ENCODE data around the gene ZNF385B.
A peak's percentile ranks its signal among the peaks of the same experiment; 100 is the strongest.

ZNF385B gene

GRCh38 chr2:179882851-179883806 is 21.7 kb upstream of the ZNF385B start:
- no peak overlapping the region for H3K4me3 ChIP-seq (replicated peaks; ENCODE audit: insufficient read depth, low read length)
- TF ChIP-seq CTCF (IDR thresholded peaks at IDR 0.05; ENCODE audit: insufficient read depth, low read length) (no peak), REST (IDR thresholded peaks at IDR 0.05; ENCODE audit: insufficient replicate concordance, low read depth) (no peak), SPI1 (IDR thresholded peaks at IDR 0.05; ENCODE audit: borderline replicate concordance, low read depth) (peak; percentile 61)
- no peak for DNase-seq (ENCODE audit: low read depth in 1 of 2, low spot score in 1 of 2)

GRCh38 chr2:179877601-179878364 is 16.4 kb upstream of the ZNF385B start:
- no peak for DNase-seq (ENCODE audit: low read depth in 1 of 2, low spot score in 1 of 2)
- Histone ChIP-seq H3K27me3 (ENCODE audit: insufficient read depth, poor library complexity, severe bottlenecking) (peaks cover 2% of the 10 kb centered on the region), H3K4me3 (replicated peaks; ENCODE audit: insufficient read depth, low read length) (no peak overlapping the region), H3K27ac (replicated peaks) (no peak overlapping the region)
- no peak for TF ChIP-seq REST (IDR thresholded peaks at IDR 0.05; ENCODE audit: insufficient replicate concordance, low read depth)
- TF ChIP-seq SPI1 (IDR thresholded peaks at IDR 0.05; ENCODE audit: borderline replicate concordance, low read depth): no peak

More at GRCh38 chr2:179882851-179883806, 21.7 kb upstream of the ZNF385B start:
- H3K27me3 ChIP-seq (ENCODE audit: insufficient read depth, poor library complexity, severe bottlenecking): no peaks in the 10 kb centered on the region
- no peak overlapping the region for H3K27ac ChIP-seq (replicated peaks)

- Histone ChIP-seq H3K27ac (replicated peaks) (no peak overlapping the region), H3K4me3 (replicated peaks; ENCODE audit: insufficient read depth, low read length) (no peak overlapping the region), H3K27me3 (ENCODE audit: insufficient read depth, poor library complexity, severe bottlenecking) (peaks cover 2% of the 10 kb centered on the region)
- no peak for DNase-seq (ENCODE audit: low read depth in 1 of 2, low spot score in 1 of 2)
- no peak for TF ChIP-seq CTCF (IDR thresholded peaks at IDR 0.05; ENCODE audit: insufficient read depth, low read length)
- no peak for TF ChIP-seq SPI1 (IDR thresholded peaks at IDR 0.05; ENCODE audit: borderline replicate concordance, low read depth)
- no peak for TF ChIP-seq POLR2AphosphoS5 (IDR thresholded peaks at IDR 0.05; ENCODE audit: low read depth)
- no peak for TF ChIP-seq REST (IDR thresholded peaks at IDR 0.05; ENCODE audit: insufficient replicate concordance, low read depth)
- no peak for TF ChIP-seq GABPA (IDR thresholded peaks at IDR 0.05; ENCODE audit: low read depth)
Measured at GRCh38 chr2:179876266-179876665, 14.9 kb upstream of the ZNF385B start.
